HepG2 (cell line): Measurements from ENCODE around the gene FGFR3. TPM values are rescaled to one million over a fixed set of nuclear protein-coding genes. Genes with fewer than 3 reads are reported as not detected.

Experiments
- BATF2 ChIP-seq: sonication (generic); formaldehyde crosslinking; IDR thresholded peaks from 2 replicates; pipeline ENCODE4 v1.8.0; 2022; ENCODE audit warnings: mild to moderate bottlenecking, missing genetic modification reagents, moderate library complexity
- ETS1 ChIP-seq: sonication (generic); formaldehyde crosslinking; IDR thresholded peaks from 2 replicates; pipeline ENCODE4 v1.4.0; 2020; ENCODE audit warnings: missing genetic modification reagents
- GMEB1 ChIP-seq: sonication (generic); formaldehyde crosslinking; IDR thresholded peaks from 2 replicates; pipeline ENCODE4 v1.5.1; 2020; ENCODE audit warnings: missing genetic modification reagents, mild to moderate bottlenecking, borderline replicate concordance
- GMEB2 ChIP-seq: IDR thresholded peaks from 2 replicates; pipeline ENCODE4 v1.6.1; 2016; ENCODE audit warnings: missing biosample characterization, missing genetic modification reagents, low read depth
- PBX3 ChIP-seq: sonication (generic); formaldehyde crosslinking; IDR thresholded peaks from 2 replicates; pipeline ENCODE4 v1.8.1; 2023; ENCODE audit warnings: missing genetic modification reagents, inconsistent platforms, borderline replicate concordance
- PHB2 ChIP-seq: fragments of 450-650 bp; IDR thresholded peaks from 2 replicates; pipeline ENCODE4 v1.6.1; 2018; ENCODE audit not compliant: partially characterized antibody
- RARA ChIP-seq: IDR thresholded peaks from 2 replicates; pipeline ENCODE4 v1.6.1; 2016; ENCODE audit warnings: missing genetic modification reagents, missing compliant biosample characterization
- SAFB2 ChIP-seq: sonication (generic); formaldehyde crosslinking; IDR thresholded peaks from 2 replicates; pipeline ENCODE4 v1.5.1; 2020; ENCODE audit warnings: missing genetic modification reagents, low read depth, mild to moderate bottlenecking, borderline replicate concordance
- ZFP41 ChIP-seq: sonication (generic); formaldehyde crosslinking; IDR thresholded peaks from 2 replicates; pipeline ENCODE4 v1.4.0; 2020; ENCODE audit warnings: mild to moderate bottlenecking, missing genetic modification reagents, borderline replicate concordance
- ZFP91 ChIP-seq: sonication (generic); formaldehyde crosslinking; IDR thresholded peaks from 2 replicates; pipeline ENCODE4 v1.9.0; 2022; ENCODE audit warnings: missing genetic modification reagents, mild to moderate bottlenecking, borderline replicate concordance
- ZNF124 ChIP-seq: sonication (generic); formaldehyde crosslinking; IDR thresholded peaks from 2 replicates; pipeline ENCODE4 v1.4.0; 2020; ENCODE audit warnings: missing genetic modification reagents
- ZNF18 ChIP-seq: sonication (generic); formaldehyde crosslinking; IDR thresholded peaks from 2 replicates; pipeline ENCODE4 v1.8.0; 2022; ENCODE audit warnings: mild to moderate bottlenecking, missing genetic modification reagents; ENCODE audit not compliant: insufficient replicate concordance
- ZNF264 ChIP-seq: sonication (generic); formaldehyde crosslinking; IDR thresholded peaks from 2 replicates; pipeline ENCODE4 v1.4.0; 2020; ENCODE audit warnings: missing genetic modification reagents
- ZNF274 ChIP-seq: sonication (generic); formaldehyde crosslinking; IDR thresholded peaks from 2 replicates; pipeline ENCODE4 v1.5.1; 2020; ENCODE audit warnings: mild to moderate bottlenecking, missing genetic modification reagents
- ZNF615 ChIP-seq: sonication (generic); formaldehyde crosslinking; IDR thresholded peaks from 2 replicates; pipeline ENCODE4 v1.5.0; 2020; ENCODE audit warnings: mild to moderate bottlenecking, missing genetic modification reagents, borderline replicate concordance
- ZNF776 ChIP-seq: sonication (generic); formaldehyde crosslinking; IDR thresholded peaks from 2 replicates; pipeline ENCODE4 v1.4.0; 2020; ENCODE audit warnings: mild to moderate bottlenecking, missing genetic modification reagents
- polyA plus RNA-seq, 8 experiments: library from polyadenylated mRNA; depleted of rRNA in 3 of 8; stranded (reverse) in 7 of 8; unstranded in 1 of 8; fragments of >200 nt; fragmentation: Illumina TruSeq in 4 of 8; extraction: Trizol in 4 of 8; gene quantifications; 2 replicates each; pipeline versions ENCODE4 v1.2.1 to v1.2.3, GENCODE V29; 2011 to 2016; ENCODE audit warnings: low read depth in 4 of 8, missing spikeins in 1 of 8, mixed read lengths in 1 of 8; ENCODE audit not compliant: insufficient read depth in 1 of 8
- total RNA-seq, 5 experiments: library from RNA; depleted of rRNA; stranded (reverse); fragments of >200 nt; fragmentation: Illumina TruSeq; extraction: Trizol; gene quantifications; 2 replicates each; pipeline ENCODE4 v1.2.3, GENCODE V29; 2016; ENCODE audit warnings: low read depth in 1 of 5

FGFR3 gene
- total and polyA plus RNA-seq, 2 of the 13 experiments (the other 11 are each of a cell fraction or from before 2014, with no cell fraction given): 103 to 109 TPM

- TF ChIP-seq ZNF274 (no peak; the same call in 1 of the 2 replicates), ZNF615 (CRISPR knock-in tag) (0 out of 2 replicates have a peak, but pooled peaks have one; percentile 34), RARA (CRISPR knock-in tag) (peak; percentile 47; the same call in 1 of the 2 replicates), ETS1 (no peak), BATF2 (CRISPR knock-in tag) (no peak), ZNF264 (CRISPR knock-in tag) (peak; percentile 84), PHB2 (no peak), ZNF776 (peak; percentile 14; the same call in 1 of the 2 replicates), SAFB2 (CRISPR knock-in tag) (no peak), ZNF18 (CRISPR knock-in tag) (peak; percentile 19), ZFP91 (CRISPR knock-in tag) (peak; percentile 68), GMEB2 (CRISPR knock-in tag) (no peak), ZFP41 (CRISPR knock-in tag) (no peak), ZNF124 (CRISPR knock-in tag) (no peak), GMEB1 (CRISPR knock-in tag) (no peak), PBX3 (no peak)
Observed at GRCh38 chr4:1766106-1767060, 26.7 kb upstream of the FGFR3 start (continued).
